Measurements from ENCODE around the gene TARM1.
A peak's percentile ranks its signal among the peaks of the same experiment; 100 is the strongest.

The TARM1 gene

GRCh38 chr19:54074851-54075250, 6.3 kb downstream of the TARM1 start:
- Histone ChIP-seq H3K4me1 (ENCODE audit: control insufficient read depth in 2 of 2, insufficient read depth in 1 of 2, low read depth in 1 of 2, low read length in 2 of 2) (peaks cover 0 to 2% of the 10 kb centered on the region in 2 donors), H4K91ac (ENCODE audit: low read depth, low read length, poor library complexity) (no peak overlapping the region), H3K4me3 (ENCODE audit: low read length in 2 of 2) (no peak overlapping the region), H3K9ac (ENCODE audit: low read depth, low read length, poor library complexity) (no peak overlapping the region), H2BK120ac (ENCODE audit: low read depth, low read length) (no peak overlapping the region), H3K18ac (ENCODE audit: low read length) (no peak overlapping the region), H3K79me1 (ENCODE audit: low read depth, low read length) (peaks cover 2% of the 10 kb centered on the region), H3K36me3 (replicated peaks in 1 of 2; ENCODE audit: control insufficient read depth in 2 of 2, insufficient read depth in 2 of 2, low read length in 2 of 2) (no peaks in the 10 kb centered on the region), H3K23ac (ENCODE audit: low read depth, low read length, poor library complexity) (no peak overlapping the region), H4K8ac (ENCODE audit: low read depth, low read length) (no peak overlapping the region), H2AFZ (ENCODE audit: low read length) (no peak overlapping the region), H2BK5ac (ENCODE audit: low read length) (no peak overlapping the region), H3K27me3 (ENCODE audit: control insufficient read depth in 3 of 3, insufficient read depth in 3 of 3, low read depth in 1 of 3, low read length in 3 of 3) (no peaks in the 10 kb centered on the region), H3K27ac (replicated peaks; ENCODE audit: low read length) (no peak overlapping the region), H2AK5ac (ENCODE audit: low read depth, low read length) (no peak overlapping the region), H3K9me3 (replicated peaks in 1 of 2; ENCODE audit: control insufficient read depth in 2 of 2, insufficient read depth in 1 of 2, low read depth in 1 of 2, low read length in 2 of 2) (no peaks in the 10 kb centered on the region), H3K4ac (ENCODE audit: low read length) (no peak overlapping the region), H2BK15ac (ENCODE audit: low read length) (no peak overlapping the region), H2BK12ac (ENCODE audit: low read length) (no peak overlapping the region), H3K4me2 (ENCODE audit: insufficient read depth, low read length, poor library complexity, severe bottlenecking) (no peak overlapping the region), H3K14ac (ENCODE audit: low read length) (no peak overlapping the region)
- WGBS, 2 donors (ENCODE audit: extremely low coverage in 2 of 2, insufficient read length in 2 of 2, insufficient replicate concordance in 1 of 2) = no CpG with 5 or more reads among the region's 9 CpGs
- no peak for DNase-seq (ENCODE audit: low spot score)

- no peak overlapping the region for H2AFZ ChIP-seq (ENCODE audit: low read length)
- no CpG with 5 or more reads among the region's 10 CpGs for WGBS, 2 donors (ENCODE audit: extremely low coverage in 2 of 2, insufficient read length in 2 of 2, insufficient replicate concordance in 1 of 2)
- no peak overlapping the region for H2BK5ac ChIP-seq (ENCODE audit: low read length)
Measured at GRCh38 chr19:54073829-54074228, 7.3 kb downstream of the TARM1 start.

GRCh38 chr19:54069470-54069869, 11.7 kb downstream of the TARM1 start:
- no CpG with 5 or more reads among the region's 5 CpGs for WGBS, 2 donors (ENCODE audit: extremely low coverage in 2 of 2, insufficient read length in 2 of 2, insufficient replicate concordance in 1 of 2)
- H2BK12ac ChIP-seq (ENCODE audit: low read length) = no peak overlapping the region
- H2BK120ac ChIP-seq (ENCODE audit: low read depth, low read length) = no peak overlapping the region
- H3K79me1 ChIP-seq (ENCODE audit: low read depth, low read length) = peaks cover 2% of the 10 kb centered on the region
- no peak overlapping the region for H3K4me2 ChIP-seq (ENCODE audit: insufficient read depth, low read length, poor library complexity, severe bottlenecking)
- no peak overlapping the region for H4K8ac ChIP-seq (ENCODE audit: low read depth, low read length)
- H2AFZ ChIP-seq (ENCODE audit: low read length) = peak overlapping the region; percentile 9
- H3K23ac ChIP-seq (ENCODE audit: low read depth, low read length, poor library complexity) = no peak overlapping the region
- no peak overlapping the region for H3K4me3 ChIP-seq (ENCODE audit: low read length in 2 of 2)
- H3K27ac ChIP-seq (replicated peaks; ENCODE audit: low read length) = no peak overlapping the region
- no peak overlapping the region for H3K14ac ChIP-seq (ENCODE audit: low read length)
- H3K4me1 ChIP-seq (ENCODE audit: control insufficient read depth in 2 of 2, insufficient read depth in 1 of 2, low read depth in 1 of 2, low read length in 2 of 2) = no peaks in the 10 kb centered on the region
- no peak overlapping the region for H2BK15ac ChIP-seq (ENCODE audit: low read length)
- no peak overlapping the region for H3K4ac ChIP-seq (ENCODE audit: low read length)
- no peak overlapping the region for H3K18ac ChIP-seq (ENCODE audit: low read length)
- H3K36me3 ChIP-seq (replicated peaks in 1 of 2; ENCODE audit: control insufficient read depth in 2 of 2, insufficient read depth in 2 of 2, low read length in 2 of 2) = no peaks in the 10 kb centered on the region
- no peak overlapping the region for H2BK5ac ChIP-seq (ENCODE audit: low read length)
- peaks cover 3 to 4% of the 10 kb centered on the region in 2 donors for H3K9me3 ChIP-seq (replicated peaks in 1 of 2; ENCODE audit: control insufficient read depth in 2 of 2, insufficient read depth in 1 of 2, low read depth in 1 of 2, low read length in 2 of 2)
- H4K91ac ChIP-seq (ENCODE audit: low read depth, low read length, poor library complexity) = no peak overlapping the region
- DNase-seq (ENCODE audit: low spot score) = no peak
- no peak overlapping the region for H2AK5ac ChIP-seq (ENCODE audit: low read depth, low read length)
- no peak overlapping the region for H3K9ac ChIP-seq (ENCODE audit: low read depth, low read length, poor library complexity)
- H3K27me3 ChIP-seq (ENCODE audit: control insufficient read depth in 3 of 3, insufficient read depth in 3 of 3, low read depth in 1 of 3, low read length in 3 of 3) = no peaks in the 10 kb centered on the region

More at GRCh38 chr19:54073829-54074228, 7.3 kb downstream of the TARM1 start:
- H2AK5ac ChIP-seq (ENCODE audit: low read depth, low read length) = no peak overlapping the region
- no peak overlapping the region for H2BK15ac ChIP-seq (ENCODE audit: low read length)
- no peak overlapping the region for H3K4ac ChIP-seq (ENCODE audit: low read length)
- no peak overlapping the region for H4K91ac ChIP-seq (ENCODE audit: low read depth, low read length, poor library complexity)
- H3K27ac ChIP-seq (replicated peaks; ENCODE audit: low read length) = no peak overlapping the region
- H3K4me1 ChIP-seq (ENCODE audit: control insufficient read depth in 2 of 2, insufficient read depth in 1 of 2, low read depth in 1 of 2, low read length in 2 of 2) = peaks cover 0 to 2% of the 10 kb centered on the region in 2 donors
- no peak overlapping the region for H3K14ac ChIP-seq (ENCODE audit: low read length)
- H3K4me2 ChIP-seq (ENCODE audit: insufficient read depth, low read length, poor library complexity, severe bottlenecking) = no peak overlapping the region
- no peaks in the 10 kb centered on the region for H3K27me3 ChIP-seq (ENCODE audit: control insufficient read depth in 3 of 3, insufficient read depth in 3 of 3, low read depth in 1 of 3, low read length in 3 of 3)
- H3K23ac ChIP-seq (ENCODE audit: low read depth, low read length, poor library complexity) = no peak overlapping the region
- DNase-seq (ENCODE audit: low spot score) = no peak
- no peak overlapping the region for H2BK12ac ChIP-seq (ENCODE audit: low read length)
- H3K36me3 ChIP-seq (replicated peaks in 1 of 2; ENCODE audit: control insufficient read depth in 2 of 2, insufficient read depth in 2 of 2, low read length in 2 of 2) = no peaks in the 10 kb centered on the region
- H3K9me3 ChIP-seq (replicated peaks in 1 of 2; ENCODE audit: control insufficient read depth in 2 of 2, insufficient read depth in 1 of 2, low read depth in 1 of 2, low read length in 2 of 2) = peaks cover 3 to 4% of the 10 kb centered on the region in 2 donors
- no peak overlapping the region for H2BK120ac ChIP-seq (ENCODE audit: low read depth, low read length)
- H3K9ac ChIP-seq (ENCODE audit: low read depth, low read length, poor library complexity) = no peak overlapping the region
- H3K18ac ChIP-seq (ENCODE audit: low read length) = no peak overlapping the region
- no peak overlapping the region for H3K4me3 ChIP-seq (ENCODE audit: low read length in 2 of 2)
- H3K79me1 ChIP-seq (ENCODE audit: low read depth, low read length) = peaks cover 2% of the 10 kb centered on the region
- no peak overlapping the region for H4K8ac ChIP-seq (ENCODE audit: low read depth, low read length)

GRCh38 chr19:54063350-54064116, 17.6 kb downstream of the TARM1 start, which contains the start of gene VSTM1:
Gene VSTM1, minus strand, starts transcription at chr19:54063897. Its CDS starts 120 bp downstream, at chr19:54063777.
- H2BK5ac ChIP-seq (ENCODE audit: low read length) = no peak within 1 kb of the TSS
- no peaks in the 10 kb centered on the region for H3K4me1 ChIP-seq (ENCODE audit: control insufficient read depth in 2 of 2, insufficient read depth in 1 of 2, low read depth in 1 of 2, low read length in 2 of 2)
- no peak within 1 kb of the TSS for H3K4me3 ChIP-seq (ENCODE audit: low read length in 2 of 2)
- no peak within 1 kb of the TSS for H2BK120ac ChIP-seq (ENCODE audit: low read depth, low read length)
- H3K14ac ChIP-seq (ENCODE audit: low read length) = no peak within 1 kb of the TSS
- no peak within 1 kb of the TSS for H3K18ac ChIP-seq (ENCODE audit: low read length)
- H3K36me3 ChIP-seq (replicated peaks in 1 of 2; ENCODE audit: control insufficient read depth in 2 of 2, insufficient read depth in 2 of 2, low read length in 2 of 2) = no peaks in the 10 kb centered on the region
- no peaks in the 10 kb centered on the region for H3K9me3 ChIP-seq (replicated peaks in 1 of 2; ENCODE audit: control insufficient read depth in 2 of 2, insufficient read depth in 1 of 2, low read depth in 1 of 2, low read length in 2 of 2)
- H3K79me1 ChIP-seq (ENCODE audit: low read depth, low read length) = no peaks in the 10 kb centered on the region
- no peak within 1 kb of the TSS for H2BK12ac ChIP-seq (ENCODE audit: low read length)
- H3K9ac ChIP-seq (ENCODE audit: low read depth, low read length, poor library complexity) = no peak within 1 kb of the TSS
- H2AFZ ChIP-seq (ENCODE audit: low read length) = no peak within 1 kb of the TSS
- no peak within 1 kb of the TSS for H4K91ac ChIP-seq (ENCODE audit: low read depth, low read length, poor library complexity)
- no peaks in the 10 kb centered on the region for H3K27me3 ChIP-seq (ENCODE audit: control insufficient read depth in 3 of 3, insufficient read depth in 3 of 3, low read depth in 1 of 3, low read length in 3 of 3)
- no peak within 1 kb of the TSS for H3K27ac ChIP-seq (replicated peaks; ENCODE audit: low read length)
- DNase-seq (ENCODE audit: low spot score) = no peak
- H3K23ac ChIP-seq (ENCODE audit: low read depth, low read length, poor library complexity) = no peak within 1 kb of the TSS
- no peak within 1 kb of the TSS for H2AK5ac ChIP-seq (ENCODE audit: low read depth, low read length)
- WGBS, 2 donors (ENCODE audit: extremely low coverage in 2 of 2, insufficient read length in 2 of 2, insufficient replicate concordance in 1 of 2) = no CpG with 5 or more reads among the region's 34 CpGs
- H3K4ac ChIP-seq (ENCODE audit: low read length) = no peak within 1 kb of the TSS
- H2BK15ac ChIP-seq (ENCODE audit: low read length) = no peak within 1 kb of the TSS
- no peak within 1 kb of the TSS for H3K4me2 ChIP-seq (ENCODE audit: insufficient read depth, low read length, poor library complexity, severe bottlenecking)
- no peak within 1 kb of the TSS for H4K8ac ChIP-seq (ENCODE audit: low read depth, low read length)

All from neuronal stem cell (in vitro differentiated cells).